ENCODE data around the gene AKIP1. TPM values are rescaled to one million over a fixed set of nuclear protein-coding genes. Genes with fewer than 3 reads are reported as not detected.

The AKIP1 gene
- total RNA-seq, 1 experiment from 2014 or later: 30.3 TPM

DNA sequence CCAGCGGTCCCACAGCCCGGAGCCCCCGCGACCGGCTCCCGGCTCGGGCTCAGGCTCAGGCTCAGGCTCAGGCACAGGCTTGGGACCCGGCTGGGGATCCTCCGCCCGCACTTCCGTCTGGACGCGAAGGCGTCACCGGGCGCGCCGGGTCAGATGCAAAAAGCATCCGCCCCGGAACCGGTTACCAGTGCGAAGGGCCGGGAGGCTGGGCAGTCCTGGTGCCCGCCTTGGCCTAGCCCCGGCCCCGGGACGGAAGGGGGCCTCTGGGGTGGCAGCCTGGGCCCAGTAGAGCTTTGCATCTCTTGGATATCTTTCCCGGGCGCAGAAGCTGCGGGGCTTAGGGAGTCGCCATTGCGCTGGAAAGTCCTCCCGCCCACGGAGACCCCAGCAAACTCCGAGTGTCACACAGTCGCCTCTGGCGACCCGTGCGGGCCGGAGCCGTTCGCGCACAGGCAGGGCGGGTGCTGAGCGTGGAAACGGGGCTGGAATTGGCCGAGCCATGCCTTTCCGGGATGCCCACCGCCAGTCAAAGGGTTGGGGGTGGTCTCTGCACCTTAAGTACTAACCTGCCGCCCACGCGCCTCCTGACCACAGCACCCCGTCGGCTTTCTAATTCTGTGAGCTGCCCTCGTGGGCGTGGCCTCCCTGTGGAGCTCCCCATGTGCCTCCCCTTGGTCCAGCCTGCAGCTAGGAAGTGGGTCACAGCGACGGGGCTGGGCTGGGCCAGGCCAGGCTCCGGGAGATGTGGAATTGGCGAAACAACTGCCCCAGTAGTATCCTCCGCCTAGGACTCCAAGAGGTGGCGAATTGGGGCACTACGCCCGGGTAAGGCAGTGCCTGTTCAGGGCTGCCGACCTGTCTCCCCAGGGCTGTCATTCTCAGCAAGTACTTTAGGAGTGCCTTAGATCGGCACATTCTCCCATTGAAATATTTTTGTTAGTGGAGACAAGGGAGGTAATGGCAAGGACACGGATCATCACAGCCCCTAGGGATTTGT lies 53.6 kb downstream of the AKIP1 start, which contains the start of gene TMEM9B (continued):
- TF ChIP-seq, protein P1, sequence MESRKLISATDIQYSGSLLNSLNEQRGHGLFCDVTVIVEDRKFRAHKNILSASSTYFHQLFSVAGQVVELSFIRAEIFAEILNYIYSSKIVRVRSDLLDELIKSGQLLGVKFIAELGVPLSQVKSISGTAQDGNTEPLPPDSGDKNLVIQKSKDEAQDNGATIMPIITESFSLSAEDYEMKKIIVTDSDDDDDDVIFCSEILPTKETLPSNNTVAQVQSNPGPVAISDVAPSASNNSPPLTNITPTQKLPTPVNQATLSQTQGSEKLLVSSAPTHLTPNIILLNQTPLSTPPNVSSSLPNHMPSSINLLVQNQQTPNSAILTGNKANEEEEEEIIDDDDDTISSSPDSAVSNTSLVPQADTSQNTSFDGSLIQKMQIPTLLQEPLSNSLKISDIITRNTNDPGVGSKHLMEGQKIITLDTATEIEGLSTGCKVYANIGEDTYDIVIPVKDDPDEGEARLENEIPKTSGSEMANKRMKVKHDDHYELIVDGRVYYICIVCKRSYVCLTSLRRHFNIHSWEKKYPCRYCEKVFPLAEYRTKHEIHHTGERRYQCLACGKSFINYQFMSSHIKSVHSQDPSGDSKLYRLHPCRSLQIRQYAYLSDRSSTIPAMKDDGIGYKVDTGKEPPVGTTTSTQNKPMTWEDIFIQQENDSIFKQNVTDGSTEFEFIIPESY (IDR thresholded peaks at IDR 0.05; ENCODE audit: extremely low read depth, insufficient replicate concordance, low read length): no peak
- TF ChIP-seq, protein P2, sequence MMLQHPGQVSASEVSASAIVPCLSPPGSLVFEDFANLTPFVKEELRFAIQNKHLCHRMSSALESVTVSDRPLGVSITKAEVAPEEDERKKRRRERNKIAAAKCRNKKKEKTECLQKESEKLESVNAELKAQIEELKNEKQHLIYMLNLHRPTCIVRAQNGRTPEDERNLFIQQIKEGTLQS (IDR thresholded peaks at IDR 0.05): no peak
- no peak for TF ChIP-seq JUND (IDR thresholded peaks at IDR 0.05)

DNA sequence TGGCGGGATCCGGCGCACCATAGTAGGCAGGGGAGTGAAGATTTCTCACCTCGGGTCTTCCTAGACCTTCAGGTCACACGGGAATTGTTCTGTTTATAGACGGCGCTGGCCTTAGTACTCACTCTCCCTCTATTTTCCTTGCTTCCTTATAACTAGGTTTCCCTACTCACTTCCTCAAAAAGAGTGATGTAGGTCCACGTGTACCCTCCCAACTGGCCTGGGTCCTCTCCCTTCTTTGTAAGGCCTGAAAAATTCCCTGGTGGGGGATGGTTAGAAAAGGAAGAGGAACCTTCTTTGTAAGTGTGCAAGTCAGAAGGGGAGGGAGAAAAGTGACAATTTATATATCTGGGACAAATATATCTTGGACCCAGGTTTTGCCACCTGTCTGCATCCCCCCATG lies 56.2 kb downstream of the AKIP1 start:
- ChIA-PET POLR2A (no interaction called here), RAD21 (ENCODE audit: low non-redundant PET in 1 of 2, low total read pairs in 2 of 2, uncharacterized antibody in 2 of 2, unreplicated experiment in 2 of 2) (no interaction called here), CTCF (interaction anchor here (0.6 kb wide), 1 partner anchor 15 kb away, joined by 3 read pairs; no protein-coding TSS in a partner anchor)
- ATAC-seq (no peak), DNase-seq (ENCODE audit: low read depth, low spot score) (no peak)
- no peaks in the 10 kb centered on the region for H3K27me3 ChIP-seq (ENCODE audit: insufficient read depth, low read length)
- TF ChIP-seq SRF (IDR thresholded peaks at IDR 0.05; ENCODE audit: low read depth) (no peak), POLR2AphosphoS5 (IDR thresholded peaks at IDR 0.05; ENCODE audit: low read depth, low read length) (no peak), EZH2 (IDR thresholded peaks at IDR 0.05) (no peak), ZFX (IDR thresholded peaks at IDR 0.05) (no peak), JUND (IDR thresholded peaks at IDR 0.05) (no peak)
- TF ChIP-seq, protein P3, sequence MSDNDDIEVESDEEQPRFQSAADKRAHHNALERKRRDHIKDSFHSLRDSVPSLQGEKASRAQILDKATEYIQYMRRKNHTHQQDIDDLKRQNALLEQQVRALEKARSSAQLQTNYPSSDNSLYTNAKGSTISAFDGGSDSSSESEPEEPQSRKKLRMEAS (IDR thresholded peaks at IDR 0.05): no peak
- H3K9ac ChIP-seq (ENCODE audit: low read length): no peak overlapping the region
- H4K20me1 ChIP-seq (ENCODE audit: insufficient read depth): no peaks in the 10 kb centered on the region
- no TSS peak for BruUV-seq (replicated peaks)
- no peak overlapping the region for H3K4me3 ChIP-seq (replicated peaks in 1 of 2; ENCODE audit: low read depth in 1 of 2, low read length in 2 of 2)
- H3K79me2 ChIP-seq (ENCODE audit: insufficient read depth, low read length): peaks cover 17% of the 10 kb centered on the region
- intact Hi-C loops (cut with micrococcal nuclease): no loop called here
- H3K27ac ChIP-seq (ENCODE audit: low read depth, low read length): no peak overlapping the region
- no peaks in the 10 kb centered on the region for H3K36me3 ChIP-seq (ENCODE audit: control insufficient read depth in 1 of 2, insufficient read depth in 2 of 2, low read length in 2 of 2)
- no peak overlapping the region for H2AFZ ChIP-seq (ENCODE audit: low read depth, low read length, poor library complexity, severe bottlenecking)
- peaks cover 10 to 21% of the 10 kb centered on the region in 2 experiments for H3K4me1 ChIP-seq (ENCODE audit: control insufficient read depth in 1 of 2, insufficient read depth in 2 of 2, low read length in 2 of 2)
- no peaks in the 10 kb centered on the region for H3K9me2 ChIP-seq (ENCODE audit: insufficient read depth)
- no peak overlapping the region for H3K4me2 ChIP-seq (ENCODE audit: low read length)
- no peaks in the 10 kb centered on the region for H3K9me3 ChIP-seq (ENCODE audit: control insufficient read depth in 1 of 2, insufficient read depth in 1 of 2, low read depth in 1 of 2, low read length in 2 of 2)

Other genes starting within 250 kb of the AKIP1 start
- gene TRIM66, start 228.5 kb upstream of the AKIP1 start, total RNA-seq (2021; ENCODE audit: unreplicated experiment): 24.8 TPM
- 1,055 TPM for gene RPL27A, start 228.4 kb upstream of the AKIP1 start, total RNA-seq (2021; ENCODE audit: unreplicated experiment)
- gene C11orf16, start 21.8 kb downstream of the AKIP1 start, total RNA-seq (2021; ENCODE audit: unreplicated experiment): not detected
- gene ASCL3, start 31.8 kb downstream of the AKIP1 start, total RNA-seq (2021; ENCODE audit: unreplicated experiment): not detected
- gene TMEM9B, start 53.3 kb downstream of the AKIP1 start, total RNA-seq (2021; ENCODE audit: unreplicated experiment): 26.8 TPM
- gene NRIP3, start 92.8 kb downstream of the AKIP1 start, total RNA-seq (2021; ENCODE audit: unreplicated experiment): 0.15 TPM
- 1.3 TPM for gene SCUBE2, start 180.4 kb downstream of the AKIP1 start, total RNA-seq (2021; ENCODE audit: unreplicated experiment)